Measurements from ENCODE around the gene SLC22A23. TPM values are rescaled to one million over a fixed set of nuclear protein-coding genes. Genes with fewer than 3 reads are reported as not detected.

Gene SLC22A23
- total RNA-seq, 1 experiment from 2014 or later: 38.2 TPM

DNA sequence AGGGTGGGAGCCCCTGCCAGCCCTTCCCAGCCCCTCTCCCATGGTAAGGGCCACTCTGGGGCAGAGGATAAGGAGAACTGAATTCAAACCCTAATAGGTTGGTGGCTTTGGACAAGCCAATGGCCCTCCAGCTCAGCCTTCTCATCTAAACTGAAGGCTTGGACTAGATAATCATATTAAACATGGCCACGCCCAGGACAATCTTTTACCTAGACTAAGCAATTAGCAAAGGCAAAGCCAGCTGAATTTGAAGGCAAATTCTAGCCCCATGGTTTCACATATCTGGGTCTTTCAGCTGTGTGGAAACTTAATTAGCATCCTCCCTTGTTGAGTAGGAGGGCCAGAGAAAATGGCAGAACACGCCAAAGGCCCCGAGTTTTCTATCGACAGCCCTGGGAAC lies 10.7 kb downstream of the SLC22A23 start:
- peaks cover 9% of the 10 kb centered on the region for H3K9me3 Mint-ChIP-seq
- no peaks in the 10 kb centered on the region for H3K27me3 Mint-ChIP-seq (ENCODE audit: low read depth)
- H3K27ac Mint-ChIP-seq: no peak overlapping the region
- H3K4me3 Mint-ChIP-seq: no peak overlapping the region
- ATAC-seq: no peak
- POLR2A ChIA-PET: no interaction called here
- H3K4me1 Mint-ChIP-seq: peaks cover 49% of the 10 kb centered on the region
- DNase-seq (ENCODE audit: low spot score): no peak
- peaks cover 26% of the 10 kb centered on the region for H3K36me3 Mint-ChIP-seq
- TF ChIP-seq, protein P1, sequence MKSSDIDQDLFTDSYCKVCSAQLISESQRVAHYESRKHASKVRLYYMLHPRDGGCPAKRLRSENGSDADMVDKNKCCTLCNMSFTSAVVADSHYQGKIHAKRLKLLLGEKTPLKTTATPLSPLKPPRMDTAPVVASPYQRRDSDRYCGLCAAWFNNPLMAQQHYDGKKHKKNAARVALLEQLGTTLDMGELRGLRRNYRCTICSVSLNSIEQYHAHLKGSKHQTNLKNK (CRISPR knock-in tag; IDR thresholded peaks at IDR 0.05): no peak
- no peak for TF ChIP-seq SP1 (CRISPR knock-in tag; conservative IDR thresholded peaks at IDR 0.05)
- TF ChIP-seq CBFB (CRISPR knock-in tag; IDR thresholded peaks at IDR 0.05; ENCODE audit: low read depth): no peak
- no peak for TF ChIP-seq ZNF317 (CRISPR knock-in tag; IDR thresholded peaks at IDR 0.05; ENCODE audit: borderline replicate concordance, low read depth)
- CTCF ChIA-PET: interaction anchor here (0.7 to 1.4 kb wide), 2 partner anchors 10 to 35 kb away, joined by 3 to 4 read pairs; partner anchors contain the start of gene SLC22A23

DNA sequence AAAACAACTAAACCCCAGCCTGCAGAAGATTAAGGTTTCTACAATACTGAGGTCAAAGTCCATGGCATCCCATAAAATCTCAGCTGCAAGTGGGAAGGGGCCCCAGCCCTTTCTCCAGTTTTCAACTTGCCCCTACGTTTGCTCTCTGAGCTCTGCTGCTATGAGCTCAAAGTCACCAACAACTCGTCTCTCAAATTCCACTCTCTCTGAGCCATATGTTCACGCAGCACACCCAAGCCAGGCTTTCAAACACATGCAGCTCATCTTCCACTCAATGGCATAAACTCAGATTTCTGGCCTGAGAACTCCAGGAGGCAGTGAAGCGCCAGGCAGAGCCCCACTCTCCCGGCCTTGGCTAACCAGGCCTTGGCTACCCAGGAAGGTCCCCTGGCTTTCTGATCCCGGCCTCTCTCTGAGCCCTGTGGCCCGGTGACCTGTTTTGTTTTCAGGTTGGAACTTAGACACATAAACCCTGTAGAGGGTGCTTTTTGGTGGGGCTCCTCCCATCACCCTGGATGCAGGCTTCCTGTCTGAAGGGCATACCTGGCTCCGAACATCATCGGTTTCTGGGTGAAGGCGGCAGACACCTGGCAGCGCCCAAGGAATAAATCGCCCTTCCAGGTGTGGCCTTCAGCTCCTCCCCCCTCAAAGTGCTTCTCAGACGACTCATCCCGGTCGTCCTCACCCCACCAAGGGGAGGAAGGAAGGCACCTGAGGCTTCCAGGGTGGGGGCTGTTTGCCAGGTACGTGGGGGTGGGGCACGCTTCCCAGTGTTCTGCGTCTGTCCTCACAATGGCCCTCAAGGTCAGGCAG lies 12.4 kb downstream of the SLC22A23 start:
- ATAC-seq: peak; percentile 36
- TF ChIP-seq GRHL2 (CRISPR knock-in tag; IDR thresholded peaks at IDR 0.05; ENCODE audit: insufficient replicate concordance, severe bottlenecking): no peak
- TF ChIP-seq, protein P2, sequence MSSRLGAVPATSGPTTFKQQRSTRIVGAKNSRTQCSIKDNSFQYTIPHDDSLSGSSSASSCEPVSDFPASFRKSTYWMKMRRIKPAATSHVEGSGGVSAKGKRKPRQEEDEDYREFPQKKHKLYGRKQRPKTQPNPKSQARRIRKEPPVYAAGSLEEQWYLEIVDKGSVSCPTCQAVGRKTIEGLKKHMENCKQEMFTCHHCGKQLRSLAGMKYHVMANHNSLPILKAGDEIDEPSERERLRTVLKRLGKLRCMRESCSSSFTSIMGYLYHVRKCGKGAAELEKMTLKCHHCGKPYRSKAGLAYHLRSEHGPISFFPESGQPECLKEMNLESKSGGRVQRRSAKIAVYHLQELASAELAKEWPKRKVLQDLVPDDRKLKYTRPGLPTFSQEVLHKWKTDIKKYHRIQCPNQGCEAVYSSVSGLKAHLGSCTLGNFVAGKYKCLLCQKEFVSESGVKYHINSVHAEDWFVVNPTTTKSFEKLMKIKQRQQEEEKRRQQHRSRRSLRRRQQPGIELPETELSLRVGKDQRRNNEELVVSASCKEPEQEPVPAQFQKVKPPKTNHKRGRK (CRISPR knock-in tag; IDR thresholded peaks at IDR 0.05; ENCODE audit: borderline replicate concordance): no peak
- TF ChIP-seq, protein P3, sequence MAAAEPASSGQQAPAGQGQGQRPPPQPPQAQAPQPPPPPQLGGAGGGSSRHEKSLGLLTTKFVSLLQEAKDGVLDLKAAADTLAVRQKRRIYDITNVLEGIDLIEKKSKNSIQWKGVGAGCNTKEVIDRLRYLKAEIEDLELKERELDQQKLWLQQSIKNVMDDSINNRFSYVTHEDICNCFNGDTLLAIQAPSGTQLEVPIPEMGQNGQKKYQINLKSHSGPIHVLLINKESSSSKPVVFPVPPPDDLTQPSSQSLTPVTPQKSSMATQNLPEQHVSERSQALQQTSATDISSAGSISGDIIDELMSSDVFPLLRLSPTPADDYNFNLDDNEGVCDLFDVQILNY (CRISPR knock-in tag; IDR thresholded peaks at IDR 0.05): no peak
- TF ChIP-seq ZNF232 (CRISPR knock-in tag; IDR thresholded peaks at IDR 0.05): no peak
- TF ChIP-seq IRF2 (CRISPR knock-in tag; IDR thresholded peaks at IDR 0.05; ENCODE audit: borderline replicate concordance, low read depth): no peak
- no peak for TF ChIP-seq TCF7 (CRISPR knock-in tag; IDR thresholded peaks at IDR 0.05; ENCODE audit: low read depth)
- TF ChIP-seq, protein P4, sequence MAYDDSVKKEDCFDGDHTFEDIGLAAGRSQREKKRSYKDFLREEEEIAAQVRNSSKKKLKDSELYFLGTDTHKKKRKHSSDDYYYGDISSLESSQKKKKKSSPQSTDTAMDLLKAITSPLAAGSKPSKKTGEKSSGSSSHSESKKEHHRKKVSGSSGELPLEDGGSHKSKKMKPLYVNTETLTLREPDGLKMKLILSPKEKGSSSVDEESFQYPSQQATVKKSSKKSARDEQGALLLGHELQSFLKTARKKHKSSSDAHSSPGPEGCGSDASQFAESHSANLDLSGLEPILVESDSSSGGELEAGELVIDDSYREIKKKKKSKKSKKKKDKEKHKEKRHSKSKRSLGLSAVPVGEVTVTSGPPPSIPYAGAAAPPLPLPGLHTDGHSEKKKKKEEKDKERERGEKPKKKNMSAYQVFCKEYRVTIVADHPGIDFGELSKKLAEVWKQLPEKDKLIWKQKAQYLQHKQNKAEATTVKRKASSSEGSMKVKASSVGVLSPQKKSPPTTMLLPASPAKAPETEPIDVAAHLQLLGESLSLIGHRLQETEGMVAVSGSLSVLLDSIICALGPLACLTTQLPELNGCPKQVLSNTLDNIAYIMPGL (CRISPR knock-in tag; IDR thresholded peaks at IDR 0.05): no peak
- TF ChIP-seq, protein P5, sequence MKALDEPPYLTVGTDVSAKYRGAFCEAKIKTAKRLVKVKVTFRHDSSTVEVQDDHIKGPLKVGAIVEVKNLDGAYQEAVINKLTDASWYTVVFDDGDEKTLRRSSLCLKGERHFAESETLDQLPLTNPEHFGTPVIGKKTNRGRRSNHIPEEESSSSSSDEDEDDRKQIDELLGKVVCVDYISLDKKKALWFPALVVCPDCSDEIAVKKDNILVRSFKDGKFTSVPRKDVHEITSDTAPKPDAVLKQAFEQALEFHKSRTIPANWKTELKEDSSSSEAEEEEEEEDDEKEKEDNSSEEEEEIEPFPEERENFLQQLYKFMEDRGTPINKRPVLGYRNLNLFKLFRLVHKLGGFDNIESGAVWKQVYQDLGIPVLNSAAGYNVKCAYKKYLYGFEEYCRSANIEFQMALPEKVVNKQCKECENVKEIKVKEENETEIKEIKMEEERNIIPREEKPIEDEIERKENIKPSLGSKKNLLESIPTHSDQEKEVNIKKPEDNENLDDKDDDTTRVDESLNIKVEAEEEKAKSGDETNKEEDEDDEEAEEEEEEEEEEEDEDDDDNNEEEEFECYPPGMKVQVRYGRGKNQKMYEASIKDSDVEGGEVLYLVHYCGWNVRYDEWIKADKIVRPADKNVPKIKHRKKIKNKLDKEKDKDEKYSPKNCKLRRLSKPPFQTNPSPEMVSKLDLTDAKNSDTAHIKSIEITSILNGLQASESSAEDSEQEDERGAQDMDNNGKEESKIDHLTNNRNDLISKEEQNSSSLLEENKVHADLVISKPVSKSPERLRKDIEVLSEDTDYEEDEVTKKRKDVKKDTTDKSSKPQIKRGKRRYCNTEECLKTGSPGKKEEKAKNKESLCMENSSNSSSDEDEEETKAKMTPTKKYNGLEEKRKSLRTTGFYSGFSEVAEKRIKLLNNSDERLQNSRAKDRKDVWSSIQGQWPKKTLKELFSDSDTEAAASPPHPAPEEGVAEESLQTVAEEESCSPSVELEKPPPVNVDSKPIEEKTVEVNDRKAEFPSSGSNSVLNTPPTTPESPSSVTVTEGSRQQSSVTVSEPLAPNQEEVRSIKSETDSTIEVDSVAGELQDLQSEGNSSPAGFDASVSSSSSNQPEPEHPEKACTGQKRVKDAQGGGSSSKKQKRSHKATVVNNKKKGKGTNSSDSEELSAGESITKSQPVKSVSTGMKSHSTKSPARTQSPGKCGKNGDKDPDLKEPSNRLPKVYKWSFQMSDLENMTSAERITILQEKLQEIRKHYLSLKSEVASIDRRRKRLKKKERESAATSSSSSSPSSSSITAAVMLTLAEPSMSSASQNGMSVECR (CRISPR knock-in tag; IDR thresholded peaks at IDR 0.05; ENCODE audit: borderline replicate concordance): no peak
- no peak for TF ChIP-seq RORB (CRISPR knock-in tag; IDR thresholded peaks at IDR 0.05)
- TF ChIP-seq KAT7 (CRISPR knock-in tag; IDR thresholded peaks at IDR 0.05; ENCODE audit: borderline replicate concordance): no peak
- TF ChIP-seq ESRRA (CRISPR knock-in tag; IDR thresholded peaks at IDR 0.05; ENCODE audit: borderline replicate concordance): no peak
- no peak for TF ChIP-seq PRRX2 (CRISPR knock-in tag; IDR thresholded peaks at IDR 0.05)
- TF ChIP-seq NFYB (CRISPR knock-in tag; conservative IDR thresholded peaks at IDR 0.05; ENCODE audit: low read depth): no peak
- no peak for TF ChIP-seq GTF2I (CRISPR knock-in tag; conservative IDR thresholded peaks at IDR 0.05)
- TF ChIP-seq, protein P6, sequence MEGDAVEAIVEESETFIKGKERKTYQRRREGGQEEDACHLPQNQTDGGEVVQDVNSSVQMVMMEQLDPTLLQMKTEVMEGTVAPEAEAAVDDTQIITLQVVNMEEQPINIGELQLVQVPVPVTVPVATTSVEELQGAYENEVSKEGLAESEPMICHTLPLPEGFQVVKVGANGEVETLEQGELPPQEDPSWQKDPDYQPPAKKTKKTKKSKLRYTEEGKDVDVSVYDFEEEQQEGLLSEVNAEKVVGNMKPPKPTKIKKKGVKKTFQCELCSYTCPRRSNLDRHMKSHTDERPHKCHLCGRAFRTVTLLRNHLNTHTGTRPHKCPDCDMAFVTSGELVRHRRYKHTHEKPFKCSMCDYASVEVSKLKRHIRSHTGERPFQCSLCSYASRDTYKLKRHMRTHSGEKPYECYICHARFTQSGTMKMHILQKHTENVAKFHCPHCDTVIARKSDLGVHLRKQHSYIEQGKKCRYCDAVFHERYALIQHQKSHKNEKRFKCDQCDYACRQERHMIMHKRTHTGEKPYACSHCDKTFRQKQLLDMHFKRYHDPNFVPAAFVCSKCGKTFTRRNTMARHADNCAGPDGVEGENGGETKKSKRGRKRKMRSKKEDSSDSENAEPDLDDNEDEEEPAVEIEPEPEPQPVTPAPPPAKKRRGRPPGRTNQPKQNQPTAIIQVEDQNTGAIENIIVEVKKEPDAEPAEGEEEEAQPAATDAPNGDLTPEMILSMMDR (IDR thresholded peaks at IDR 0.05): no peak
- no peak for TF ChIP-seq ETV6 (CRISPR knock-in tag; IDR thresholded peaks at IDR 0.05)

More for the DNA sequence above, 12.4 kb downstream of the SLC22A23 start:
- peak overlapping the region; percentile 53 for H3K27ac Mint-ChIP-seq
- POLR2A ChIA-PET: no interaction called here
- peaks cover 6% of the 10 kb centered on the region for H3K9me3 Mint-ChIP-seq
- H3K4me3 Mint-ChIP-seq: no peak overlapping the region
- no peaks in the 10 kb centered on the region for H3K27me3 Mint-ChIP-seq (ENCODE audit: low read depth)
- CTCF ChIA-PET: interaction anchor here (1.0 to 1.7 kb wide), 5 partner anchors 10 to 67 kb away, joined by 3 to 15 read pairs (median 4); partner anchors contain the start of gene SLC22A23
- no peak for DNase-seq (ENCODE audit: low spot score)
- H3K36me3 Mint-ChIP-seq: peaks cover 33% of the 10 kb centered on the region
- H3K4me1 Mint-ChIP-seq: peaks cover 55% of the 10 kb centered on the region
